H1 (cell line): ENCODE data around the gene SLC13A3. TPM values are rescaled to one million over a fixed set of nuclear protein-coding genes. Genes with fewer than 3 reads are reported as not detected.

Experiments
- CTCF ChIA-PET: fragments of 300-600 bp; sonication (Branson Sonifier 250); formaldehyde crosslinking; loops from one replicate; lab custom pipeline; 2021; ENCODE audit not compliant: partially characterized antibody; lab: Charles Lee
- POLR2A ChIA-PET: fragments of 300-600 bp; sonication (Branson Sonifier 250); formaldehyde crosslinking; loops from one replicate; lab custom pipeline; 2021; ENCODE audit warnings: inconsistent platforms; ENCODE audit not compliant: partially characterized antibody; lab: Charles Lee
- DNase-seq, 2 experiments: peaks; one replicate each; pipeline versions ENCODE4 v3.0.0 to v3.0.0-alpha.2; 2010 to 2022; ENCODE audit warnings: low spot score in 2 of 2, low read depth in 1 of 2, mixed read lengths in 1 of 2
- FAIRE-seq: peaks from 2 replicates; lab custom pipeline; 2011; peaks lifted over from hg19 to GRCh38; lab: Jason Lieb, UNC
- H2AFZ ChIP-seq: 2 replicates; pipeline ENCODE4 v1.8.1; 2012; ENCODE audit warnings: low read length, inconsistent platforms
- H2AK5ac ChIP-seq: 2 replicates; pipeline ENCODE4 v1.6.1; 2013; ENCODE audit warnings: low read depth, low read length
- H2BK120ac ChIP-seq: replicated peaks from 2 replicates; pipeline ENCODE3; 2013; ENCODE audit warnings: low read depth, low read length, inconsistent platforms
- H2BK12ac ChIP-seq: 2 replicates; pipeline ENCODE4 v1.6.1; 2013; ENCODE audit warnings: low read depth, low read length
- H2BK15ac ChIP-seq: 2 replicates; pipeline ENCODE4 v1.6.1; 2013; ENCODE audit warnings: low read length
- H2BK20ac ChIP-seq: 2 replicates; pipeline ENCODE4 v1.6.1; 2013; ENCODE audit warnings: low read length
- H2BK5ac ChIP-seq: 2 replicates; pipeline ENCODE4 v1.6.1; 2013; ENCODE audit warnings: low read depth, low read length
- H3K14ac ChIP-seq: 2 replicates; pipeline ENCODE4 v1.6.1; 2013; ENCODE audit warnings: inconsistent platforms; ENCODE audit not compliant: insufficient read length
- H3K18ac ChIP-seq: 2 replicates; pipeline ENCODE4 v1.6.1; 2013; ENCODE audit warnings: low read length; ENCODE audit errors: extremely low read depth
- H3K23ac ChIP-seq: 2 replicates; pipeline ENCODE4 v1.6.1; 2013; ENCODE audit warnings: inconsistent platforms; ENCODE audit not compliant: insufficient read length
- H3K23me2 ChIP-seq: 2 replicates; pipeline ENCODE4 v1.6.1; 2013; ENCODE audit warnings: low read depth, low read length
- H3K27ac ChIP-seq: 2 replicates; pipeline ENCODE4 v1.6.1; 2011; ENCODE audit warnings: low read depth, low read length, inconsistent platforms
- H3K27me3 ChIP-seq, 4 experiments: replicated peaks in 1 of 4; 1 replicate in 1 of 4; 2 replicates in 3 of 4; pipeline versions ENCODE4 v1.6.1 to v1.8.1; 2011 to 2013; ENCODE audit warnings: low read length in 3 of 4, mild to moderate bottlenecking in 3 of 4, inconsistent platforms in 2 of 4, mixed read lengths in 2 of 4, moderate library complexity in 1 of 4; ENCODE audit not compliant: control insufficient read depth in 3 of 4, insufficient read depth in 3 of 4; ENCODE audit errors: extremely low read depth in 1 of 4
- H3K36me3 ChIP-seq, 4 experiments: 2 replicates each; pipeline versions ENCODE4 v1.6.1 to v1.8.1; 2011 to 2013; ENCODE audit warnings: mild to moderate bottlenecking in 4 of 4, low read length in 3 of 4, moderate library complexity in 2 of 4, control low read depth in 1 of 4, inconsistent platforms in 1 of 4; ENCODE audit not compliant: insufficient read depth in 4 of 4, control insufficient read depth in 2 of 4
- H3K4ac ChIP-seq: replicated peaks from 2 replicates; pipeline ENCODE3; 2013; ENCODE audit warnings: low read length, low read depth, mixed read lengths, inconsistent platforms; ENCODE audit not compliant: insufficient read length
- H3K4me1 ChIP-seq, 4 experiments: replicated peaks in 1 of 4; 1 replicate in 1 of 4; 2 replicates in 3 of 4; pipeline versions ENCODE4 v1.6.1 to v1.8.1; 2011 to 2013; ENCODE audit warnings: low read length in 3 of 4, inconsistent platforms in 2 of 4, mixed read lengths in 1 of 4; ENCODE audit not compliant: insufficient read depth in 4 of 4, control insufficient read depth in 3 of 4
- H3K4me2 ChIP-seq, 2 experiments: 2 replicates each; pipeline versions ENCODE4 v1.6.1 to v1.8.1; 2011 to 2013; ENCODE audit warnings: low read depth in 2 of 2, low read length in 2 of 2, control low read depth in 1 of 2, inconsistent platforms in 1 of 2, mild to moderate bottlenecking in 1 of 2; ENCODE audit not compliant: insufficient read depth in 1 of 2
- H3K4me3 ChIP-seq, 4 experiments: fragments of 200-600, 300-600 bp in 1 of 4; sonication (generic), shearing (Covaris generic), sonication (Bioruptor Twin) in 1 of 4; 2 replicates each; pipeline versions ENCODE4 v1.5.1 to v1.8.1; 2011 to 2016; ENCODE audit warnings: low read length in 4 of 4, low read depth in 3 of 4, control low read depth in 2 of 4, inconsistent platforms in 2 of 4, mild to moderate bottlenecking in 2 of 4, mixed read lengths in 1 of 4, moderate library complexity in 1 of 4; ENCODE audit not compliant: insufficient read depth in 2 of 4; ENCODE audit errors: extremely low read depth in 1 of 4
- H3K56ac ChIP-seq: replicated peaks from 2 replicates; pipeline ENCODE3; 2013; ENCODE audit warnings: low read depth, mild to moderate bottlenecking, mixed read lengths, low read length, inconsistent platforms; ENCODE audit not compliant: insufficient read length
- H3K79me1 ChIP-seq: 2 replicates; pipeline ENCODE4 v1.6.1; 2013; ENCODE audit warnings: low read depth, low read length, control low read depth
- H3K79me2 ChIP-seq, 2 experiments: 2 replicates each; pipeline versions ENCODE4 v1.6.1 to v1.8.1; 2012 to 2013; ENCODE audit warnings: low read length in 2 of 2, mild to moderate bottlenecking in 2 of 2, inconsistent platforms in 1 of 2; ENCODE audit not compliant: insufficient read depth in 2 of 2, control insufficient read depth in 1 of 2
- H3K9ac ChIP-seq, 4 experiments: replicated peaks in 1 of 4; 1 replicate in 1 of 4; 2 replicates in 3 of 4; pipeline versions ENCODE4 v1.6.1 to v1.8.1; 2011 to 2013; ENCODE audit warnings: low read depth in 3 of 4, low read length in 3 of 4, control low read depth in 2 of 4, mild to moderate bottlenecking in 2 of 4, moderate library complexity in 2 of 4, inconsistent platforms in 1 of 4; ENCODE audit errors: extremely low read depth in 1 of 4
- H3K9me3 ChIP-seq, 2 experiments: 2 replicates each; pipeline versions ENCODE4 v1.6.1 to v1.8.1; 2012 to 2013; ENCODE audit warnings: mild to moderate bottlenecking in 2 of 2, moderate library complexity in 2 of 2, control low read depth in 1 of 2, inconsistent platforms in 1 of 2, low read depth in 1 of 2, low read length in 1 of 2, mixed read lengths in 1 of 2; ENCODE audit not compliant: insufficient read depth in 2 of 2
- H4K20me1 ChIP-seq, 2 experiments: replicated peaks in 1 of 2; 2 replicates each; pipeline versions ENCODE3 to v1.8.1; 2011 to 2013; ENCODE audit warnings: inconsistent platforms in 2 of 2, low read length in 2 of 2, mild to moderate bottlenecking in 1 of 2; ENCODE audit not compliant: insufficient read depth in 2 of 2, control insufficient read depth in 1 of 2
- H4K5ac ChIP-seq: 2 replicates; pipeline ENCODE4 v1.6.1; 2013; ENCODE audit warnings: low read length, low read depth, mixed read lengths, inconsistent platforms; ENCODE audit not compliant: insufficient read length
- H4K8ac ChIP-seq: 2 replicates; pipeline ENCODE4 v1.8.0; 2013; ENCODE audit warnings: mild to moderate bottlenecking, moderate library complexity, low read length, inconsistent platforms; ENCODE audit not compliant: insufficient read depth; ENCODE audit errors: extremely low read depth
- H4K91ac ChIP-seq: replicated peaks from 2 replicates; pipeline ENCODE3; 2013; ENCODE audit warnings: low read length, mixed read lengths, inconsistent platforms; ENCODE audit not compliant: insufficient read length
- CTBP2 ChIP-seq: IDR thresholded peaks from 2 replicates; pipeline ENCODE4 v1.7.0; 2011; ENCODE audit warnings: borderline replicate concordance, mild to moderate bottlenecking, moderate library complexity, mixed read lengths, low read length; ENCODE audit not compliant: insufficient read depth, insufficient read length
- EGR1 ChIP-seq: IDR thresholded peaks from 2 replicates; pipeline ENCODE4 v1.6.1; 2011; ENCODE audit warnings: low read depth, low read length, borderline replicate concordance
- HDAC2 ChIP-seq, 2 experiments: fragments of 300-600 bp in 1 of 2; sonication (generic) in 1 of 2; IDR thresholded peaks; 2 replicates each; pipeline ENCODE4 v1.6.1; 2011 to 2012; ENCODE audit warnings: low read depth in 2 of 2, low read length in 2 of 2, mild to moderate bottlenecking in 2 of 2, moderate library complexity in 2 of 2, borderline replicate concordance in 1 of 2, inconsistent platforms in 1 of 2
- NANOG ChIP-seq: IDR thresholded peaks from 2 replicates; pipeline ENCODE4 v1.6.1; 2011; ENCODE audit warnings: low read length, low read depth, mild to moderate bottlenecking, inconsistent platforms; ENCODE audit not compliant: insufficient read depth, poor library complexity, severe bottlenecking
- POLR2A ChIP-seq, 2 experiments: IDR thresholded peaks; 1 replicate in 1 of 2; 2 replicates in 1 of 2; pipeline ENCODE4 v1.6.1; 2011; ENCODE audit warnings: low read depth in 2 of 2, low read length in 2 of 2, mild to moderate bottlenecking in 2 of 2; ENCODE audit errors: control extremely low read depth in 1 of 2
- POLR2AphosphoS5 ChIP-seq: IDR thresholded peaks from 2 replicates; pipeline ENCODE4 v1.6.1; 2011; ENCODE audit warnings: low read depth, low read length
- RAD21 ChIP-seq, 2 experiments: IDR thresholded peaks in 1 of 2; conservative IDR thresholded peaks in 1 of 2; 2 replicates each; pipeline ENCODE4 v1.6.1; 2011; ENCODE audit warnings: low read depth in 2 of 2, low read length in 2 of 2, improper control_type of control experiment in 1 of 2, inconsistent platforms in 1 of 2, mild to moderate bottlenecking in 1 of 2, moderate library complexity in 1 of 2
- SIRT6 ChIP-seq: IDR thresholded peaks from one replicate; pipeline ENCODE4 v1.7.1; 2012; ENCODE audit warnings: low read length, inconsistent platforms
- SP4 ChIP-seq: IDR thresholded peaks from 2 replicates; pipeline ENCODE4 v1.6.1; 2012; ENCODE audit warnings: low read length, inconsistent platforms
- YY1 ChIP-seq: IDR thresholded peaks from 2 replicates; pipeline ENCODE4 v1.6.1; 2011; ENCODE audit warnings: low read depth, mild to moderate bottlenecking, low read length
- WGBS, 2 experiments: shearing (Covaris generic) in 1 of 2; methylation state at CpG; one replicate each; pipeline versions ENCODE4 v1.1.6 to v1.1.7; 2013 to 2015; ENCODE audit warnings: low lambda C conversion rate in 2 of 2, mixed read lengths in 2 of 2, inconsistent platforms in 1 of 2, low coverage in 1 of 2, missing lambda C conversion rate in 1 of 2; ENCODE audit not compliant: insufficient replicate concordance in 2 of 2, insufficient coverage in 1 of 2, insufficient read length in 1 of 2; ENCODE audit errors: extremely low coverage in 1 of 2, missing lambda C conversion rate in 1 of 2; 5-methylcytosine and 5-hydroxymethylcytosine counted together
- polyA plus RNA-seq, 7 experiments: library from polyadenylated mRNA; depleted of rRNA in 3 of 7; stranded (reverse) in 5 of 7; unstranded in 2 of 7; fragments of >200 nt in 5 of 7; fragments of 200-250 nt in 2 of 7; gene quantifications; 1 replicate in 5 of 7; 2 replicates in 1 of 7; 4 replicates in 1 of 7; pipeline versions ENCODE4 v1.2.1 to v1.2.3, GENCODE V29; 2011 to 2013; ENCODE audit warnings: missing spikeins in 2 of 7, mixed read lengths in 2 of 7
- total RNA-seq: library from RNA; stranded (reverse); fragmentation: NEBNext Ultra II Directional; extraction: Animal tissue kit (Norgen Biotek cat#: 25700); gene quantifications from 2 replicates; pipeline ENCODE4 v1.2.1, GENCODE V29; 2021

SLC13A3 gene
- total and polyA plus RNA-seq, 2 of the 8 experiments (the other 6 are each of a cell fraction or from before 2014, with no cell fraction given), result 9.4 to 12.6 TPM

- no peak overlapping the region for H2BK120ac ChIP-seq
- H4K8ac ChIP-seq, result no peak overlapping the region
- peaks cover 0 to 4% of the 10 kb centered on the region in 2 experiments; a peak in 1 of 4 replicates for H3K79me2 ChIP-seq
- no peak overlapping the region for H2BK15ac ChIP-seq
- no peak overlapping the region for H2BK20ac ChIP-seq
- peaks cover 6 to 16% of the 10 kb centered on the region in 2 experiments; a peak in 3 of 4 replicates for H3K9me3 ChIP-seq
- no peak overlapping the region for H2AK5ac ChIP-seq
- no peaks in the 10 kb centered on the region for H3K79me1 ChIP-seq
- no peak overlapping the region for H3K14ac ChIP-seq
- peaks cover 3 to 17% (median 8%) of the 10 kb centered on the region in 4 experiments; a peak in 6 of 7 replicates for H3K4me1 ChIP-seq
- H3K4ac ChIP-seq, result no peak overlapping the region
- no peak overlapping the region for H3K4me2 ChIP-seq
- POLR2A ChIA-PET, result interaction anchor here (0.5 to 1.3 kb wide), 2 partner anchors 9 to 104 kb away, joined by 3 to 4 read pairs; no protein-coding TSS in a partner anchor
- CTCF ChIA-PET, result interaction anchor here (0.6 to 4.4 kb wide), 9 partner anchors 10 to 466 kb away, joined by 3 to 21 read pairs (median 4); no protein-coding TSS in a partner anchor
- no peak overlapping the region for H2BK5ac ChIP-seq
- H3K18ac ChIP-seq, result no peak overlapping the region
- H2AFZ ChIP-seq, result no peak overlapping the region
- DNase-seq, result no peak
- no peaks in the 10 kb centered on the region for H4K20me1 ChIP-seq
- no peak overlapping the region for H3K56ac ChIP-seq
- H3K27ac ChIP-seq, result no peak overlapping the region
- H3K36me3 ChIP-seq, result peaks cover 0 to 4% (median 0%) of the 10 kb centered on the region in 4 experiments; a peak in 1 of 8 replicates
- WGBS, 2 experiments, result 95% methylated on average over 3 of the region's 3 CpGs; no CpG with 5 or more reads in 1 of the 2 experiments
- no peak overlapping the region for H2BK12ac ChIP-seq
- no peaks in the 10 kb centered on the region for H3K23me2 ChIP-seq
- no peaks in the 10 kb centered on the region; a peak in 2 of 7 replicates for H3K27me3 ChIP-seq
- no peak overlapping the region for H3K9ac ChIP-seq
- no peak overlapping the region for H3K23ac ChIP-seq
- H4K91ac ChIP-seq, result no peak overlapping the region
- H3K4me3 ChIP-seq, result no peak overlapping the region
- no peak overlapping the region for H4K5ac ChIP-seq
- FAIRE-seq, result no peak
- TF ChIP-seq SIRT6 (no peak), RAD21 (IDR thresholded peaks at IDR 0.05 in 1 of 2, conservative IDR thresholded peaks at IDR 0.05 in 1 of 2; ENCODE audit: low read depth in 2 of 2, low read length in 2 of 2) (no peak), NANOG (no peak), CTBP2 (no peak), SP4 (no peak), YY1 (no peak), HDAC2 (IDR thresholded peaks at IDR 0.05; ENCODE audit: borderline replicate concordance in 1 of 2, low read depth in 2 of 2, low read length in 2 of 2) (no peak), EGR1 (no peak), POLR2AphosphoS5 (no peak), POLR2A (IDR thresholded peaks at IDR 0.05; ENCODE audit: control extremely low read depth in 1 of 2, low read depth in 2 of 2, low read length in 2 of 2) (no peak)
Measured at GRCh38 chr20:46670585-46671584, 19.6 kb upstream of the SLC13A3 start.
